AG04449 (cell line): ENCODE results near the gene BTF3L4.
"Not testable (repeated sequence)": the region's sequence is repeated elsewhere in the genome, so short reads cannot be mapped to it uniquely, and the experiment has no call there.

ENCODE experiments used
- CTCF ChIA-PET: fragments of 350-600 bp; formaldehyde crosslinking; extraction: SDS; loops from one replicate; lab custom pipeline; 2021; ENCODE audit warnings: antibody characterized with exemption; lab: Yijun Ruan, JAX
- POLR2A ChIA-PET: fragments of 400-600, 350-600 bp; formaldehyde crosslinking; extraction: SDS; loops from one replicate; lab custom pipeline; 2020; ENCODE audit warnings: antibody characterized with exemption, inconsistent platforms; lab: Yijun Ruan, JAX
- DNase-seq: peaks from one replicate; pipeline ENCODE4 v3.0.0-alpha.2; 2010; ENCODE audit warnings: low read depth, low spot score
- H3K4me3 ChIP-seq: 2 replicates; pipeline ENCODE4 v1.5.1; 2011; ENCODE audit warnings: low read depth, mild to moderate bottlenecking, control low read depth, low read length
- CTCF ChIP-seq: IDR thresholded peaks from one replicate; pipeline ENCODE4 v1.5.1; 2011; ENCODE audit warnings: mild to moderate bottlenecking, moderate library complexity, low read length, control low read depth, inconsistent platforms; ENCODE audit not compliant: insufficient read depth; ENCODE audit errors: missing control alignments

BTF3L4 gene

GRCh38 chr1:52028328-52028727 is 27.8 kb upstream of the BTF3L4 start:
- DNase-seq = no peak
- CTCF ChIA-PET = no interaction called here
- no peak for TF ChIP-seq CTCF

GRCh38 chr1:52028839-52029238 is 27.3 kb upstream of the BTF3L4 start:
- POLR2A ChIA-PET, CTCF ChIA-PET, H3K4me3 ChIP-seq, DNase-seq: not testable (repeated sequence)

More at GRCh38 chr1:52028328-52028727, 27.8 kb upstream of the BTF3L4 start:
- H3K4me3 ChIP-seq = no peak overlapping the region
- POLR2A ChIA-PET = no interaction called here

- TF ChIP-seq CTCF = no peak
- CTCF ChIA-PET = interaction anchor here (1.5 to 1.6 kb wide), 3 partner anchors 10 to 136 kb away, joined by 4 to 6 read pairs (median 6); no protein-coding TSS in a partner anchor
- no peak for DNase-seq
- peak overlapping the region; percentile 99 for H3K4me3 ChIP-seq
- POLR2A ChIA-PET = interaction anchor here (0.6 to 1.7 kb wide), 3 partner anchors 23 to 260 kb away, joined by 3 to 6 read pairs (median 5); partner anchors contain the start of genes BTF3L4 and TXNDC12
Observed at GRCh38 chr1:52032124-52032784, 23.8 kb upstream of the BTF3L4 start.

- peak overlapping the region; percentile 99 for H3K4me3 ChIP-seq
- TF ChIP-seq CTCF = no peak
- ChIA-PET CTCF (interaction anchor here (1.0 to 1.6 kb wide), 3 partner anchors 10 to 136 kb away, joined by 4 to 6 read pairs (median 4); no protein-coding TSS in a partner anchor), POLR2A (interaction anchor here (0.6 to 1.7 kb wide), 3 partner anchors 23 to 259 kb away, joined by 3 to 6 read pairs (median 5); partner anchors contain the start of genes BTF3L4 and TXNDC12)
- no peak for DNase-seq
Observed at GRCh38 chr1:52032785-52033131, 23.3 kb upstream of the BTF3L4 start.

- ChIA-PET CTCF (interaction anchor here (0.7 to 1.6 kb wide), 3 partner anchors 9 to 137 kb away, joined by 3 to 6 read pairs (median 4); partner anchors contain the start of gene BTF3L4), POLR2A (interaction anchor here (0.6 to 1.7 kb wide), 3 partner anchors 20 to 26 kb away, joined by 3 to 6 read pairs (median 5); partner anchors contain the start of genes BTF3L4 and TXNDC12)
- H3K4me3 ChIP-seq = peak within 1 kb of the TSS; percentile 99
- no peak for TF ChIP-seq CTCF
- DNase-seq = peak; percentile 51
Observed at GRCh38 chr1:52033190-52034049, 22.7 kb upstream of the BTF3L4 start, which contains the start of gene KTI12. Gene KTI12 (minus strand): TSS chr1:52033810. CDS start chr1:52033761, 49 bp downstream.

- no peak for DNase-seq
- TF ChIP-seq CTCF = no peak
- H3K4me3 ChIP-seq = peak overlapping the region; percentile 99
- POLR2A ChIA-PET = interaction anchor here (0.6 to 1.7 kb wide), 3 partner anchors 21 to 27 kb away, joined by 3 to 6 read pairs (median 5); partner anchors contain the start of genes BTF3L4 and TXNDC12
- CTCF ChIA-PET = interaction anchor here (0.7 to 1.0 kb wide), 2 partner anchors 22 to 138 kb away, joined by 3 to 4 read pairs; partner anchors contain the start of gene BTF3L4
Observed at GRCh38 chr1:52034050-52034384, 22.1 kb upstream of the BTF3L4 start.
